K562 (cell line): Measurements from ENCODE around the gene SCLT1. TPM values are rescaled to one million over a fixed set of nuclear protein-coding genes. Genes with fewer than 3 reads are reported as not detected.

ENCODE experiments used
- ATAC-seq: fragments of 200-7000 bp; cut with Tn5 transposase; 3 replicates; pipeline ENCODE4 v1.9.1; 2020; ENCODE audit warnings: moderate library complexity
- BruUV-seq: library from RNA; stranded (reverse); fragments of 400-500 nt; replicated peaks from 2 replicates; lab custom pipeline; 2021; lab: Mats Ljungman, UMichigan
- CTCF ChIA-PET: fragments of 300-600 bp; formaldehyde crosslinking; extraction: SDS; loops from one replicate; lab custom pipeline; 2021; ENCODE audit warnings: low intra/inter-chr PET ratio; lab: Yijun Ruan, JAX
- POLR2A ChIA-PET: fragments of 300-600, 350-650 bp; sonication (Branson Sonifier 250); formaldehyde crosslinking; extraction: SDS; loops from one replicate; lab custom pipeline; 2021; ENCODE audit warnings: antibody characterized with exemption, inconsistent platforms; lab: Yijun Ruan, JAX
- DNase-seq, 4 experiments: peaks; one replicate each; pipeline versions ENCODE4 v3.0.0 to v3.0.0-alpha.2; 2011 to 2018; ENCODE audit warnings: low spot score in 3 of 4, mixed read lengths in 3 of 4; ENCODE audit errors: extremely low read depth in 1 of 4
- FAIRE-seq: peaks from 2 replicates; lab custom pipeline; 2011; peaks lifted over from hg19 to GRCh38; lab: Jason Lieb, UNC
- H2AFZ ChIP-seq: 2 replicates; pipeline ENCODE4 v1.6.0; 2011; ENCODE audit warnings: low read depth, low read length, control low read depth, inconsistent platforms
- H3K27ac ChIP-seq: fragments of 200-600 bp; 3 replicates; pipeline ENCODE4 v1.8.0; 2011; ENCODE audit warnings: low read depth, mild to moderate bottlenecking, control low read depth, inconsistent platforms, low read length, moderate library complexity, mixed read lengths; ENCODE audit errors: extremely low read depth
- H3K27me3 ChIP-seq, 2 experiments: fragments of 300-600 bp in 1 of 2; 2 replicates in 1 of 2; 3 replicates in 1 of 2; pipeline versions ENCODE4 v1.6.0 to v1.8.0; 2011; ENCODE audit warnings: inconsistent platforms in 2 of 2, low read length in 2 of 2, mild to moderate bottlenecking in 1 of 2, mixed read lengths in 1 of 2, moderate library complexity in 1 of 2; ENCODE audit not compliant: control insufficient read depth in 2 of 2, insufficient read depth in 2 of 2
- H3K36me3 ChIP-seq: fragments of 300-600 bp; 3 replicates; pipeline ENCODE4 v1.8.0; 2011; ENCODE audit warnings: mild to moderate bottlenecking, low read length, inconsistent platforms; ENCODE audit not compliant: control insufficient read depth, insufficient read depth
- H3K4me1 ChIP-seq, 2 experiments: fragments of 200-600 bp in 1 of 2; replicated peaks in 1 of 2; 2 replicates in 1 of 2; 3 replicates in 1 of 2; pipeline versions ENCODE4 v1.5.1 to v1.8.0; 2011; ENCODE audit warnings: inconsistent platforms in 2 of 2, low read length in 2 of 2, mild to moderate bottlenecking in 1 of 2, mixed read lengths in 1 of 2, moderate library complexity in 1 of 2; ENCODE audit not compliant: control insufficient read depth in 2 of 2, insufficient read depth in 2 of 2
- H3K4me2 ChIP-seq: 2 replicates; pipeline ENCODE4 v1.6.1; 2011; ENCODE audit warnings: low read length, control low read depth, inconsistent platforms, mixed read lengths; ENCODE audit not compliant: insufficient read depth
- H3K4me3 ChIP-seq: fragments of 200-600 bp; sonication (generic), shearing (Covaris generic); 2 replicates; pipeline ENCODE4 v1.5.1; 2016; ENCODE audit warnings: control low read depth, inconsistent platforms
- H3K79me2 ChIP-seq: fragments of 200-600 bp; 3 replicates; pipeline ENCODE4 v1.8.0; 2011; ENCODE audit warnings: low read length, inconsistent platforms; ENCODE audit not compliant: control insufficient read depth, insufficient read depth
- H3K9ac ChIP-seq, 2 experiments: 2 replicates each; pipeline versions ENCODE4 v1.6.0 to v1.6.1; 2011; ENCODE audit warnings: low read depth in 2 of 2, low read length in 2 of 2, control low read depth in 1 of 2, inconsistent platforms in 1 of 2, mild to moderate bottlenecking in 1 of 2, mixed read lengths in 1 of 2; ENCODE audit not compliant: insufficient read depth in 1 of 2
- H3K9me1 ChIP-seq: one replicate; pipeline ENCODE4 v1.6.0; 2011; ENCODE audit warnings: inconsistent platforms, mild to moderate bottlenecking, low read length, moderate library complexity; ENCODE audit not compliant: control insufficient read depth, insufficient read depth
- H3K9me3 ChIP-seq: replicated peaks from 2 replicates; pipeline ENCODE4 v1.5.1; 2011; ENCODE audit warnings: low read depth, low read length, inconsistent platforms; ENCODE audit not compliant: control insufficient read depth, insufficient read depth
- H4K20me1 ChIP-seq: replicated peaks from 2 replicates; pipeline ENCODE4 v1.6.1; 2011; ENCODE audit warnings: low read length, inconsistent platforms, mixed read lengths; ENCODE audit not compliant: control insufficient read depth, insufficient read depth
- ARID1B ChIP-seq: fragments of 450-650 bp; IDR thresholded peaks from 2 replicates; pipeline ENCODE4 v1.6.1; 2016; ENCODE audit warnings: antibody characterized with exemption, mild to moderate bottlenecking, inconsistent platforms
- ATF3 ChIP-seq, 2 experiments: fragments of 450-650 bp in 1 of 2; sonication (generic) in 1 of 2; formaldehyde crosslinking in 1 of 2; IDR thresholded peaks in 1 of 2; conservative IDR thresholded peaks in 1 of 2; 2 replicates each; pipeline versions ENCODE4 v1.6.1 to v1.8.1; 2016 to 2023; ENCODE audit warnings: mild to moderate bottlenecking in 2 of 2, moderate library complexity in 2 of 2, inconsistent platforms in 1 of 2, missing genetic modification reagents in 1 of 2
- CBFA2T2 ChIP-seq: fragments of 450-650 bp; conservative IDR thresholded peaks from 2 replicates; pipeline ENCODE4 v1.6.1; 2017; ENCODE audit warnings: mild to moderate bottlenecking
- CBFA2T3 ChIP-seq: fragments of 450-650 bp; IDR thresholded peaks from 2 replicates; pipeline ENCODE4 v1.6.1; 2017
- DPF2 ChIP-seq: fragments of 450-650 bp; IDR thresholded peaks from 2 replicates; pipeline ENCODE4 v1.6.1; 2016
- FOSL1 ChIP-seq: fragments of 200-800 bp; sonication (Bioruptor generic); conservative IDR thresholded peaks from 2 replicates; pipeline ENCODE4 v1.6.1; 2016; ENCODE audit warnings: missing genetic modification characterization, missing compliant biosample characterization
- FOXJ3 ChIP-seq: sonication (generic); formaldehyde crosslinking; IDR thresholded peaks from 2 replicates; pipeline ENCODE4 v1.4.0; 2020; ENCODE audit warnings: mild to moderate bottlenecking, missing genetic modification reagents
- JUN ChIP-seq, 2 experiments: sonication (generic) in 1 of 2; formaldehyde crosslinking in 1 of 2; IDR thresholded peaks; 2 replicates each; pipeline versions ENCODE4 v1.6.1 to v1.8.0; 2012 to 2022; ENCODE audit warnings: borderline replicate concordance in 2 of 2, mild to moderate bottlenecking in 2 of 2, improper control_type of control experiment in 1 of 2, low read depth in 1 of 2, low read length in 1 of 2, missing genetic modification reagents in 1 of 2
- JUND ChIP-seq, 2 experiments: IDR thresholded peaks; 2 replicates in 1 of 2; 3 replicates in 1 of 2; pipeline ENCODE4 v1.6.1; 2011; ENCODE audit warnings: borderline replicate concordance in 2 of 2, low read depth in 2 of 2, low read length in 2 of 2, improper control_type of control experiment in 1 of 2, missing biosample characterization in 1 of 2, missing genetic modification characterization in 1 of 2, missing genetic modification reagents in 1 of 2
- KAT8 ChIP-seq: fragments of 450-650 bp; IDR thresholded peaks from 2 replicates; pipeline ENCODE4 v1.6.1; 2016; ENCODE audit warnings: low read depth, mild to moderate bottlenecking
- KDM5B ChIP-seq: fragments of 200-600 bp; sonication (generic); IDR thresholded peaks from 2 replicates; pipeline ENCODE4 v1.6.1; 2012; ENCODE audit warnings: low read depth, mild to moderate bottlenecking, moderate library complexity, low read length, control low read depth, inconsistent platforms; ENCODE audit not compliant: insufficient replicate concordance
- MEIS2 ChIP-seq: fragments of 450-650 bp; IDR thresholded peaks from 2 replicates; pipeline ENCODE4 v1.6.1; 2014; ENCODE audit warnings: mild to moderate bottlenecking; ENCODE audit not compliant: partially characterized antibody
- MTA1 ChIP-seq: fragments of 450-650 bp; IDR thresholded peaks from 2 replicates; pipeline ENCODE4 v1.6.1; 2017; ENCODE audit warnings: borderline replicate concordance
- RCOR1 ChIP-seq, 2 experiments: IDR thresholded peaks; 2 replicates each; pipeline ENCODE4 v1.6.1; 2012; ENCODE audit warnings: low read depth in 2 of 2, low read length in 2 of 2, borderline replicate concordance in 1 of 2, improper control_type of control experiment in 1 of 2
- SMAD1 ChIP-seq: fragments of 150-350 bp; IDR thresholded peaks from 2 replicates; pipeline ENCODE4 v1.6.1; 2014; ENCODE audit warnings: low read length, low read depth; ENCODE audit not compliant: partially characterized antibody
- SMARCA4 ChIP-seq: fragments of 450-650 bp; IDR thresholded peaks from 2 replicates; pipeline ENCODE4 v1.6.1; 2016
- TAL1 ChIP-seq: fragments of 450-650 bp; IDR thresholded peaks from 2 replicates; pipeline ENCODE4 v1.6.1; 2016; ENCODE audit warnings: mild to moderate bottlenecking
- TRIM24 ChIP-seq, 2 experiments: fragments of 450-650 bp; IDR thresholded peaks; 2 replicates each; pipeline ENCODE4 v1.6.1; 2016
- WHSC1 ChIP-seq: IDR thresholded peaks from one replicate; pipeline ENCODE4 v1.6.1; 2012; ENCODE audit warnings: low read length, control low read depth, inconsistent platforms
- ZBTB2 ChIP-seq: fragments of 450-650 bp; IDR thresholded peaks from 2 replicates; pipeline ENCODE4 v1.6.1; 2016; ENCODE audit warnings: antibody characterized with exemption
- ZNF717 ChIP-seq: fragments of 250-450 bp; sonication (Bioruptor Pico); IDR thresholded peaks from 2 replicates; pipeline ENCODE4 v1.5.0; 2021
- WGBS: fragments of 100-300 bp; shearing (Covaris generic); methylation state at CpG from one replicate; pipeline ENCODE4 v1.1.6; 2016; ENCODE audit warnings: low coverage, mixed read lengths; ENCODE audit not compliant: insufficient coverage; ENCODE audit errors: missing lambda C conversion rate; 5-methylcytosine and 5-hydroxymethylcytosine counted together
- in situ Hi-C: fragments of 300-500 bp; cut with MboI; formaldehyde crosslinking; loops from 4 replicates; pipeline ENCODE4 v1.15.0; 2018; ENCODE audit warnings: inconsistent platforms, mixed read lengths
- intact Hi-C: fragments of 100-400 bp; cut with micrococcal nuclease; formaldehyde crosslinking; loops from 2 replicates; pipeline ENCODE4 v1.14.2; 2022
- polyA plus RNA-seq, 8 experiments: library from polyadenylated mRNA; depleted of rRNA in 4 of 8; stranded (reverse) in 5 of 8; unstranded in 3 of 8; fragments of >200 nt; fragmentation: Nextera tagmentation in 2 of 8; fragmentation: Illumina TruSeq in 1 of 8; extraction: Ambion mirVana in 2 of 8; extraction: Trizol in 1 of 8; gene quantifications; 2 replicates each; pipeline versions ENCODE4 v1.2.1 to v1.2.3, GENCODE V29; 2011 to 2014; ENCODE audit warnings: inconsistent platforms in 1 of 8, missing spikeins in 1 of 8
- total RNA-seq, 7 experiments: library from RNA; depleted of rRNA in 6 of 7; stranded (reverse); fragments of >200 nt in 6 of 7; fragmentation: Illumina TruSeq in 2 of 7; extraction: Trizol in 2 of 7; gene quantifications; 2 replicates each; pipeline versions ENCODE4 v1.2.1 to v1.2.3, GENCODE V29; 2011 to 2021; ENCODE audit warnings: low replicate concordance in 1 of 7

Gene SCLT1
- total and polyA plus RNA-seq, 9 of the 15 experiments (the other 6 are each of a cell fraction or from before 2014, with no cell fraction given): 8.0 to 31.9 (median 24.2) TPM

- Histone ChIP-seq H3K27me3 (no peaks in the 10 kb centered on the region), H3K79me2 (no peaks in the 10 kb centered on the region), H3K36me3 (peaks cover 72% of the 10 kb centered on the region), H3K4me3 (no peak overlapping the region), H3K4me2 (no peak overlapping the region), H3K9me1 (no peaks in the 10 kb centered on the region), H2AFZ (no peak overlapping the region), H3K27ac (no peak overlapping the region), H4K20me1 (no peaks in the 10 kb centered on the region)
- CTCF ChIA-PET: no interaction called here
- ATAC-seq (no peak), FAIRE-seq (no peak)
- in situ Hi-C loops (loop anchor here (25.0 kb wide), 1 partner anchor 685 kb away; no protein-coding TSS in a partner anchor), intact Hi-C loops (loop anchor here (10.0 kb wide), 1 partner anchor 223 kb away; the partner anchor contains the start of genes C4orf33 and SCLT1)
- WGBS: 70% methylated on average over 9 of the region's 9 CpGs
- TF ChIP-seq KDM5B (no peak), WHSC1 (no peak), JUN (IDR thresholded peaks at IDR 0.05; ENCODE audit: borderline replicate concordance, low read depth, low read length) (0 out of 2 replicates have a peak, but pooled peaks have one; percentile 25), JUN (CRISPR knock-in tag; IDR thresholded peaks at IDR 0.05; ENCODE audit: borderline replicate concordance) (no peak), CBFA2T3 (peak; percentile 56), MEIS2 (peak; percentile 6), FOSL1 (tag) (peak; percentile 95), CBFA2T2 (peak; percentile 50), ZBTB2 (no peak), RCOR1 (IDR thresholded peaks at IDR 0.05; ENCODE audit: borderline replicate concordance in 1 of 2, low read depth in 2 of 2, low read length in 2 of 2) (peak in 1 of 2 experiments; percentile 21; a peak in 1 of 4 replicates), SMAD1 (no peak), ZNF717 (CRISPR knock-in tag) (no peak), ARID1B (peak; percentile 76), DPF2 (peak; percentile 41; the same call in 1 of the 2 replicates), KAT8 (no peak), FOXJ3 (CRISPR knock-in tag) (no peak), ATF3 (IDR thresholded peaks at IDR 0.05) (peak; percentile 47; the same call in 1 of the 2 replicates), ATF3 (CRISPR knock-in tag; conservative IDR thresholded peaks at IDR 0.05) (no peak), TRIM24 (IDR thresholded peaks at IDR 0.05) (0 out of 4 replicates have a peak, but pooled peaks have one; percentile 21 to 24), JUND (IDR thresholded peaks at IDR 0.05; ENCODE audit: borderline replicate concordance, low read depth, low read length) (no peak), JUND (tag; IDR thresholded peaks at IDR 0.05; ENCODE audit: borderline replicate concordance, low read depth, low read length) (peak; percentile 52; the same call in 1 of the 3 replicates), MTA1 (no peak), SMARCA4 (peak; percentile 52; the same call in 1 of the 2 replicates), TAL1 (peak; percentile 42; the same call in 1 of the 2 replicates)
- TF ChIP-seq, all 486 proteins: peak for 13
- Histone ChIP-seq H3K9me3 (no peaks in the 10 kb centered on the region), H3K4me1 (no peaks in the 10 kb centered on the region), H3K9ac (no peak overlapping the region)
- POLR2A ChIA-PET: no interaction called here
- DNase-seq: peak in 1 of 4 experiments; percentile 10
- BruUV-seq: no TSS peak
These were observed 221.4 kb downstream of the SCLT1 start for GRCh38 chr4:128871948-128872347.
